ENCODE measurements around the gene KIF6. TPM values are rescaled to one million over a fixed set of nuclear protein-coding genes. Genes with fewer than 3 reads are reported as not detected.

KIF6 gene
- total RNA-seq, 4 donors from 2014 or later = 0.83 to 2.6 (median 1.1) TPM

DNA sequence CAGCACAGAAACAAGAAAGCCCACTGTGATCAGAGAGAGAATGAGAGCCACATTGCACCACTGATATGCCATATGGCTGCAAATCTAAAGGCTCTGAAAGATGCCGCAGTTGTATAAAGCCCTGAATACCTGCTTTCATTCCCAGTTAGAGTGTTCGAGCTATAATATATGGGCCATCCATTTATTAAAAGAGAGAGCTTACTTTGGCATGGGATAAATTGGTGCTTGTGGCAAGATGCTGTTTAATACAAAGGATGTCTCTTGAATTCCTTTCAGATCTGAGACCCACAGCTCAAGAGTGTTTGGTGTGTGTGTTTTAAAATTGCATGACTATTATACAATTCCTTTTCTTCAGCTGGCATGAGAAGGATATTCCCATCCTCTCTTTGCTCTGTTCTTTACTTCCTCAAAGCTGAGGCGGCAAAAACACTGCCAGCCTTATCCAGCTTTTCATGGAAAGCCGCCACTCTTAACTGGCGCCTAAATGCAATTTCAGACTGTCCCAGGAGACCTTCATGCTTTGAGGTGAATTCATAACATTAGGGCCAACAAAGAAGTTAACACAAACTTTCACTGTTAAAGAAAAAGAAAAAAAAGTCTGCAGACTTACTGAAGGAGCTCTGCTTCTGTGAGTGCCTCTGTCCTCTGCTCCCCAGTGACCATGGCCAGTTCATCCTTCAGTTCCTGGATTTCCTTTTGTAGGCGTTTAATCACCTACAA is 147.6 kb downstream of the KIF6 start:
- TF ChIP-seq CTCF (IDR thresholded peaks at IDR 0.05) = no peak
- no peak for TF ChIP-seq POLR2AphosphoS5 (IDR thresholded peaks at IDR 0.05)
- no peak for TF ChIP-seq POLR2A (IDR thresholded peaks at IDR 0.05; ENCODE audit: low read depth)
- TF ChIP-seq EP300 (IDR thresholded peaks at IDR 0.05) = no peak
- intact Hi-C loops (cut with DNase I) = no loop called here

GRCh38 chr6:39576556-39577303 is 148.5 kb downstream of the KIF6 start:
- Histone ChIP-seq H3K9me3 (no peaks in the 10 kb centered on the region), H3K27ac (replicated peaks in 1 of 4) (no peak overlapping the region), H3K36me3 (no peaks in the 10 kb centered on the region), H3K27me3 (no peaks in the 10 kb centered on the region), H3K4me1 (peaks cover 0 to 23% (median 17%) of the 10 kb centered on the region in 4 donors), H3K4me3 (no peak overlapping the region)
- 72% methylated on average over 3 of the region's 4 CpGs for WGBS
- intact Hi-C loops (cut with DNase I) = no loop called here
- TF ChIP-seq POLR2A (IDR thresholded peaks at IDR 0.05; ENCODE audit: low read depth) = no peak
- TF ChIP-seq POLR2AphosphoS5 (IDR thresholded peaks at IDR 0.05) = no peak
- no peak for TF ChIP-seq EP300 (IDR thresholded peaks at IDR 0.05)
- no peak for TF ChIP-seq CTCF (IDR thresholded peaks at IDR 0.05)
- no peak for DNase-seq (ENCODE audit: extremely low spot score)

More for the DNA sequence above, 147.6 kb downstream of the KIF6 start:
- WGBS = 91% methylated on average over 6 of the region's 6 CpGs
- Histone ChIP-seq H3K27ac (replicated peaks in 1 of 4) (no peak overlapping the region), H3K27me3 (no peaks in the 10 kb centered on the region), H3K4me1 (peaks cover 0 to 19% (median 14%) of the 10 kb centered on the region in 4 donors), H3K36me3 (no peaks in the 10 kb centered on the region), H3K9me3 (no peaks in the 10 kb centered on the region), H3K4me3 (no peak overlapping the region)
- no peak for DNase-seq (ENCODE audit: extremely low spot score)

DNA sequence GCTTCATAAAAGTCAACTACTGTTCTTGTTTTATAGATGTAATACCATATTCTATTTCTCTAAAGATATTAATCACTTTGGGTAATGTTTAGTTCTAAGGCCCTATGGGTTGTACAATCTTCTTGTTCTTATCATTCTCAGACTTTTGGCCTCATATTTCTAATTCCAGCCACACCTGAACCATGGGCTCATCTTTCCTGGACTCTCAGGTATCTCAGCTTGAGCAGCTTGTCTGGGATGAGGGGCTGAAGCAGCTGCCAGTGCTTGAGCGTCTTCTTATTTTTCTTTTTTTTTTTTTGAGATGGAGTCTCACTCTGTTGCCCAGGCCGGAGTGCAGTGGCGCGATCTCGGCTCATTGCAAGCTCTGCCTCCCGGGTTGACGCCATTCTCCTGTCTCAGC is 150.2 kb downstream of the KIF6 start:
- H3K4me3 ChIP-seq = no peak overlapping the region
- TF ChIP-seq POLR2AphosphoS5 (IDR thresholded peaks at IDR 0.05) = no peak
- no peak for TF ChIP-seq EP300 (IDR thresholded peaks at IDR 0.05)
- no peak for TF ChIP-seq POLR2A (IDR thresholded peaks at IDR 0.05; ENCODE audit: low read depth)
- no peak for TF ChIP-seq CTCF (IDR thresholded peaks at IDR 0.05)
- H3K4me1 ChIP-seq = peaks cover 0 to 23% (median 17%) of the 10 kb centered on the region in 4 donors
- no peak for DNase-seq (ENCODE audit: extremely low spot score)
- WGBS = 83% methylated on average over 7 of the region's 7 CpGs
- H3K9me3 ChIP-seq = no peaks in the 10 kb centered on the region
- intact Hi-C loops (cut with DNase I) = no loop called here
- no peaks in the 10 kb centered on the region for H3K27me3 ChIP-seq
- no peak overlapping the region for H3K27ac ChIP-seq (replicated peaks in 1 of 4)
- no peaks in the 10 kb centered on the region for H3K36me3 ChIP-seq

DNA sequence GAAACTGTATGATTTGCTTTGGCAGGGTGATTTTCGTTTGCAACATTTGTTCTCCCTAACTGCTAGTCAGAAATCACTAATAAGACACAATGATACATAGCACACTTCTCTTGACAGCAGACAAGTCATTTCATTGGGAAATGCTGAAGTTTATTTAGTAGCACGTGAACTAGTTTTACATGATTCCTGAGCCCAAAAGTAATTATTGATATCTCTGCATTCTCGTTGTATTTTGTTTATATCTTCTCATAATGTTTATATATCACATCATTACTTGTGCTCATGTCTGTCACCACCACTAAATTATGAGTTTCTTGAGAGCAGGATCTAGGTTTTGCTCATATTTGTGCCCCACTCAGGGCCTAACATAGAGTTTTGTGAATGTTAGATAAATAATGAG is 151.7 kb downstream of the KIF6 start:
- Histone ChIP-seq H3K27ac (replicated peaks in 1 of 4) (peak overlapping the region in 2 of 4 donors; percentile 36 to 42), H3K36me3 (no peaks in the 10 kb centered on the region), H3K4me1 (peaks cover 0 to 26% (median 24%) of the 10 kb centered on the region in 4 donors), H3K4me3 (no peak overlapping the region), H3K9me3 (no peaks in the 10 kb centered on the region), H3K27me3 (no peaks in the 10 kb centered on the region)
- no peak for DNase-seq (ENCODE audit: extremely low spot score)
- WGBS = 27% methylated on average over 3 of the region's 3 CpGs
- intact Hi-C loops (cut with DNase I) = no loop called here
- no peak for TF ChIP-seq POLR2AphosphoS5 (IDR thresholded peaks at IDR 0.05)

GRCh38 chr6:39572661-39573340 is 152.4 kb downstream of the KIF6 start:
- intact Hi-C loops (cut with DNase I) = no loop called here
- TF ChIP-seq EP300 (IDR thresholded peaks at IDR 0.05) (no peak), POLR2AphosphoS5 (IDR thresholded peaks at IDR 0.05) (no peak), CTCF (IDR thresholded peaks at IDR 0.05) (no peak), POLR2A (IDR thresholded peaks at IDR 0.05; ENCODE audit: low read depth) (no peak)
- peak overlapping the region in 2 of 4 donors; percentile 36 to 42 for H3K27ac ChIP-seq (replicated peaks in 1 of 4)

More at GRCh38 chr6:39572661-39573340, 152.4 kb downstream of the KIF6 start:
- Histone ChIP-seq H3K9me3 (no peaks in the 10 kb centered on the region), H3K4me1 (peaks cover 0 to 29% (median 26%) of the 10 kb centered on the region in 4 donors), H3K27me3 (no peaks in the 10 kb centered on the region), H3K36me3 (no peaks in the 10 kb centered on the region), H3K4me3 (no peak overlapping the region)
- DNase-seq (ENCODE audit: extremely low spot score) = no peak
- 32% methylated on average over 3 of the region's 3 CpGs for WGBS

Data from esophagus muscularis mucosa (tissue), 4 donors.